ENCODE measurements around the gene METTL22.

Gene METTL22

GRCh38 chr16:8611122-8611521, 10.4 kb upstream of the METTL22 start:
- no peak overlapping the region for H3K4me3 ChIP-seq (replicated peaks; ENCODE audit: low read depth, low read length)
- DNase-seq (ENCODE audit: extremely low read depth, low read depth): no peak
- TF ChIP-seq CTCF (IDR thresholded peaks at IDR 0.05; ENCODE audit: low read depth, low read length, missing control alignments): no peak

DNA sequence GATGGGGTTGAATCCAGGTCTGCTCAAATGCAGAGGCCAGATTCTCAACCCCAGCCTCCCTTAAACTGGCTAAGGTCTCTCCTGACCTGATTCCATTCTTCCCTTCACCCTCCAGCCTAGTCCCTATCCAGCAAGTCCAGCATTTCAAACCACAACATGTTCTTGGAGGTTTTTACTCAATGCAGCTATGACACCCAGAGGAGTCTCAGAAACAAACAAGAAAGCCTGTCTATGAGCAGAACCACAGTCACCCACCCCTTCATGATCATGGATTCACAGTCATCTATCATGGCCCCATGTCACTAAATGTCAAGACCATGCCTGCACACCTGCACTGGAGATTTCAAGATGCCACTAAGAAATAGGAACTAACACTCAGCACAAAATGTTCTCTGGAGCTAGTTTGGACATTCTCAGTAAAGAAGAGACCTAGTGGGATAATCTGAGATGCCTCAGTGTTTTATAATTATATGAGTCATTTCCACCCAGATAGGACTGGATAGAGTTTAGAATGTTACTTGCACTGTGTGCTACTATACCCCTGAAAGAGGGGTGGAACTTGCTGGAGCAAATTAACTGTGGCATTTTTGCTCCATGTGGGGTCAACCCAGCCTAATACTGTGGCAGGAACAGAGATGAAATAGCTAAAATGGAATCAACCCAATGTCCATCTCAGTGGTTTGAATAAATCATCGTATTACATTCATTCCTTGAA, 9.5 kb upstream of the METTL22 start:
- no peak for TF ChIP-seq CTCF (IDR thresholded peaks at IDR 0.05; ENCODE audit: low read depth, low read length, missing control alignments)
- no peak for DNase-seq (ENCODE audit: extremely low read depth, low read depth)
- no peak overlapping the region for H3K4me3 ChIP-seq (replicated peaks; ENCODE audit: low read depth, low read length)

GRCh38 chr16:8614435-8615029, 7.0 kb upstream of the METTL22 start:
- TF ChIP-seq CTCF (IDR thresholded peaks at IDR 0.05; ENCODE audit: low read depth, low read length, missing control alignments): no peak
- no peak for DNase-seq (ENCODE audit: extremely low read depth, low read depth)

GRCh38 chr16:8619671-8620370, 1.7 kb upstream of the METTL22 start:
- TF ChIP-seq CTCF (IDR thresholded peaks at IDR 0.05; ENCODE audit: low read depth, low read length, missing control alignments): no peak
- DNase-seq (ENCODE audit: extremely low read depth, low read depth): no peak
- no peak overlapping the region for H3K4me3 ChIP-seq (replicated peaks; ENCODE audit: low read depth, low read length)

More at GRCh38 chr16:8614435-8615029, 7.0 kb upstream of the METTL22 start:
- no peak overlapping the region for H3K4me3 ChIP-seq (replicated peaks; ENCODE audit: low read depth, low read length)

GRCh38 chr16:8620535-8620934, 963 bp upstream of the METTL22 start:
- TF ChIP-seq CTCF (IDR thresholded peaks at IDR 0.05; ENCODE audit: low read depth, low read length, missing control alignments): no peak
- DNase-seq (ENCODE audit: extremely low read depth, low read depth): no peak
- H3K4me3 ChIP-seq (replicated peaks; ENCODE audit: low read depth, low read length): no peak overlapping the region

- no peak for DNase-seq (ENCODE audit: extremely low read depth, low read depth)
- no peak for TF ChIP-seq CTCF (IDR thresholded peaks at IDR 0.05; ENCODE audit: low read depth, low read length, missing control alignments)
- peak overlapping the region; percentile 97 for H3K4me3 ChIP-seq (replicated peaks; ENCODE audit: low read depth, low read length)
Observed at GRCh38 chr16:8621222-8621571, 301 bp upstream of the METTL22 start.

Data from HFF-Myc (cell line).